Ecto neural progenitor cell (in vitro differentiated cells): ENCODE data around the gene POLR2J3.
A peak's percentile ranks its signal among the peaks of the same experiment; 100 is the strongest.
"Not testable (repeated sequence)": the region's sequence is repeated elsewhere in the genome, so short reads cannot be mapped to it uniquely, and the experiment has no call there.

Experiments
- DNase-seq: peaks from one replicate; pipeline ENCODE4 v3.0.0-alpha.2; 2018; ENCODE audit warnings: low spot score

Gene POLR2J3

DNA sequence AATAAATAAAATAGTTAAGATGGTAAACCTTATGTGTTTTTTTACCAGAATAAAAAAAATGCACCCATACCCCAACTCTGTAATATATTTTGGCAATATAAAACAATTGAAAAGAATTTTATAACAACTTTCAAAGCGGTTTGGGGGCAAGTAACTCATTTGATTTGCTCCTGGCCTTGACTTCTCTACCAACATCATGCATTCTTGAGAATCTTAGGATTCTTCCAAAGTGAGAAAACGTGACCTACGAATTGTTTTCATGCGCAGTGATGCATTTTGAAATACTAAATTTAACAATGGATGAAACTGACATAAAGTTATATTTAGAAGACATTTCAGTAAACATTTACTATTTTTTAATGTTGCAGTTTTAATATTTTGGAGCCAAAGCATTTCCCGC, 51.6 kb downstream of the POLR2J3 start:
- not testable (repeated sequence) for DNase-seq

DNA sequence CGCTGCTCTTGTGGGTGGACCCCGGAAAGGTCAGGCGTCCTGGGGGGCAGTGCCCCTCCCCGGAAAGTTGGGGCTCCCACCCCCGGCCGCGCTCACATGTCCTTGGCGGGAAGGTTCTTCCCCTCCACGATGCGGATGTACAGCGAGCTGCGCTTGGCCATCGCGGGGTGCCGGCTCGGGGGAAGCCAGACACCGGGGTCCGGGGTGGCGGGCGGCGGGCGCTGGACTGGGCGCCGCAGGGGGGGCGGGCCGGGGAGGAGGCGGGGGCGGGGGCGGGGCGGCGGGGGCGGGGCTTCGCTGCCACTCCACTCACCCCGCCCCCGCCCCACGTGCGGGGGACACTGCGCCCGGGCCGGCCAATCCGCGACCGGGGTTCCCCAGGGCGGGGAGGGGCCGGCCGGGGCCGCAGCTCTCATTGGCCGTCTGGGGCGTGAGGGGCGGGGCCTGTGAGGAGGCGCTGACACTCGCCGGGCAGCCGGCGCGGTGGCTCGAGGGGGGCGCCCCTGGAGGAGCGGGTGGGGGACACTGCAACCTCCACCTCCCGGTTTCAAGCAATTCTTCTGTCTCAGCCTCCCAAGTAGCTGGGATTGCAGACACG, 54.7 kb downstream of the POLR2J3 start, which contains the start of gene RASA4B:
Gene RASA4B, minus strand, starts transcription at position 228 of the 598 bp plus-strand sequence. Its CDS starts 67 bp downstream, at position 161.
- DNase-seq: peak; percentile 42
